MCF 10A (cell line): Measurements from ENCODE around the gene RND3. TPM values are rescaled to one million over a fixed set of nuclear protein-coding genes. Genes with fewer than 3 reads are reported as not detected.

Experiments used
- BruUV-seq: library from RNA; stranded (reverse); fragments of 400-500 nt; replicated peaks from 2 replicates; lab custom pipeline; 2021; lab: Mats Ljungman, UMichigan
- CTCF ChIA-PET: fragments of 300-600 bp; sonication (Branson Sonifier 250); formaldehyde crosslinking; extraction: SDS; loops from one replicate; lab custom pipeline; 2021; ENCODE audit warnings: antibody characterized with exemption, inconsistent platforms; lab: Yijun Ruan, JAX
- POLR2A ChIA-PET: fragments of 300-600, 350-650 bp; sonication (Branson Sonifier 250); formaldehyde crosslinking; extraction: SDS; loops from one replicate; lab custom pipeline; 2020; ENCODE audit warnings: antibody characterized with exemption, inconsistent platforms; lab: Yijun Ruan, JAX
- DNase-seq: peaks from one replicate; pipeline ENCODE4 v3.0.0-alpha.2; 2018; ENCODE audit not compliant: unreplicated experiment
- H3K27ac Mint-ChIP-seq: one replicate; pipeline ENCODE4 v1.8.0; 2022; ENCODE audit warnings: mild to moderate bottlenecking, low read depth, mixed read lengths; ENCODE audit not compliant: unreplicated experiment
- H3K27me3 Mint-ChIP-seq: one replicate; pipeline ENCODE4 v1.8.0; 2022; ENCODE audit warnings: mixed read lengths; ENCODE audit not compliant: insufficient read depth, unreplicated experiment
- H3K36me3 Mint-ChIP-seq: one replicate; pipeline ENCODE4 v1.8.0; 2022; ENCODE audit warnings: mild to moderate bottlenecking, moderate library complexity, mixed read lengths; ENCODE audit not compliant: insufficient read depth, unreplicated experiment
- H3K4me1 Mint-ChIP-seq: one replicate; pipeline ENCODE4 v1.8.0; 2022; ENCODE audit warnings: mixed read lengths; ENCODE audit not compliant: insufficient read depth, unreplicated experiment
- H3K4me3 Mint-ChIP-seq: one replicate; pipeline ENCODE4 v1.8.0; 2022; ENCODE audit warnings: mild to moderate bottlenecking, moderate library complexity, mixed read lengths; ENCODE audit not compliant: unreplicated experiment
- H3K9me3 Mint-ChIP-seq: one replicate; pipeline ENCODE4 v1.8.0; 2022; ENCODE audit warnings: mixed read lengths; ENCODE audit not compliant: unreplicated experiment
- CTCF ChIP-seq: fragments of 200-600 bp; IDR thresholded peaks from one replicate; pipeline ENCODE4 v1.8.0; 2022; ENCODE audit warnings: antibody characterized with exemption, mild to moderate bottlenecking; ENCODE audit not compliant: unreplicated experiment
- intact Hi-C: fragments of 100-400 bp; cut with micrococcal nuclease; formaldehyde crosslinking; loops from 2 replicates; pipeline ENCODE4 v1.14.1; 2022
- total RNA-seq: library from RNA; stranded (reverse); gene quantifications from 2 replicates; pipeline ENCODE4 v1.2.3, GENCODE V29; 2022

The RND3 gene
- total RNA-seq, 1 experiment from 2014 or later = 158 TPM

DNA sequence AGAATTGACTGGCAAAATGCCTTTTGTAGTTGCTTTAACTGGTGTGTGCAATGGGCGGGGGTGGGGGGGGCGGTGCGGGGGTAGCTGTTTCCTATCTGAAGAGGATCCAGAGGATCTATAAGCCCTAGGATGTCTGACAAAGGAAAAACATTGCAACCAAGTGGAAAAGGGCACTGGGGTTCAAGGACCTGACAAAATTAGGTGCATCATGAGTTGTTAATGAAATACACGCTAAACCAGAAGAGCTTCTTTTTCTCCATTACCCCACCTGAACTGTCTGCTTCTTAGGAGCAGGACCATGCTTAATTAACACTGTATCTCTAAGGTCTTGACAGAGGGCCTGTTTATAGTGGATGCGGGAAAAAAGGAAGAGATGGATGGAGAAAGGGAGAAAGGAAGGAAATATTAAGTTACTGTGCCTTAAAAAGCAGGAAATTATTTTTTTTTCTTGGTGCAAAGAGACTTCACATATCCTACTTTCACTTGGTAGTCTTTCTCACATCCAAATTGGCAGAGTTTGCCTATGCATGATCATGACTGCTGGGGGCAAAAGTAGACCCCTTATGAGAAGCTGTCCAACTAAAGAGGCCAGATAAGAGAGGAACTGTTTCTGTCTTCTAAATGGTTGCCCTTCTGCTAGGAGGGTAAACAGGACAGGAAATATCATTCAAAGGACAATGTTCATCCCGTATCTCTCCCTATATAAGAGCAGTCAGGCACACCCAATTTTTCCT, 4.6 kb downstream of the RND3 start:
- TF ChIP-seq CTCF = no peak
- POLR2A ChIA-PET = interaction anchor here (0.5 to 9.4 kb wide), 10 partner anchors 13 to 896 kb away, joined by 3 to 106 read pairs (median 4); partner anchors contain the start of gene MMADHC

DNA sequence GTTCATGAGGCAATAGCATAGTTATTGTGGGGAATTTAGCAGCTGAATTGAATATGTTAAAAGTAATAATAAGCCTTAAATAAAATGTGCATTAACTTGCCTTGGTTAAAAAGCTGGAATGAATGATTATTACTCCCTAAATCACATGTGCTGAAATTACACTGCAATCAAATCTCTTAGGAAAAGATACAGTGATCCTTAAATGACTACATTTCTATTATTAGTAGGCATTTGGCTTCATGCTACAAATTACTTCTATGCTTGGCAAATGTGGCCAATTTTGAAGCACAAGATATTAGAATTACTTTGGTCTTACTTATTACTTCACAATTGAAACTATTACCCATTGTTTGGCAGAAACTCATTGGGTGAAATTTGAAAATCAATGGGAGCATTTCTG, 5.4 kb downstream of the RND3 start:
- no peak for DNase-seq
- intact Hi-C loops = loop anchor here (10.0 kb wide), 1 partner anchor 207 kb away; no protein-coding TSS in a partner anchor
- TF ChIP-seq CTCF = no peak
- Mint-ChIP-seq H3K4me3 (peak overlapping the region; percentile 23), H3K27ac (peak overlapping the region; percentile 97), H3K4me1 (peaks cover 54% of the 10 kb centered on the region), H3K36me3 (peaks cover 64% of the 10 kb centered on the region), H3K27me3 (no peaks in the 10 kb centered on the region), H3K9me3 (no peaks in the 10 kb centered on the region)
- ChIA-PET POLR2A (interaction anchor here (0.5 to 9.4 kb wide), 12 partner anchors 13 to 896 kb away, joined by 3 to 106 read pairs (median 3); partner anchors contain the start of gene MMADHC), CTCF (interaction anchor here (0.6 kb wide), 2 partner anchors 13 to 755 kb away, joined by 3 to 6 read pairs; no protein-coding TSS in a partner anchor)
- BruUV-seq = no TSS peak

More for the DNA sequence above, 4.6 kb downstream of the RND3 start:
- no peak for DNase-seq
- intact Hi-C loops = loop anchor here (10.0 kb wide), 1 partner anchor 208 kb away; no protein-coding TSS in a partner anchor
- H3K27ac Mint-ChIP-seq = peak overlapping the region; percentile 27
- H3K27me3 Mint-ChIP-seq = no peaks in the 10 kb centered on the region
- no peaks in the 10 kb centered on the region for H3K9me3 Mint-ChIP-seq
- CTCF ChIA-PET = interaction anchor here (0.6 to 0.8 kb wide), 2 partner anchors 13 to 707 kb away, joined by 3 read pairs; no protein-coding TSS in a partner anchor
- no TSS peak for BruUV-seq
- H3K4me3 Mint-ChIP-seq = peak overlapping the region; percentile 57
- H3K36me3 Mint-ChIP-seq = peaks cover 72% of the 10 kb centered on the region
- H3K4me1 Mint-ChIP-seq = peaks cover 48% of the 10 kb centered on the region

- BruUV-seq = no TSS peak
- TF ChIP-seq CTCF = no peak
- no peak for DNase-seq
- Mint-ChIP-seq H3K36me3 (peaks cover 58% of the 10 kb centered on the region), H3K4me3 (peak overlapping the region; percentile 67), H3K9me3 (no peaks in the 10 kb centered on the region), H3K4me1 (peaks cover 63% of the 10 kb centered on the region), H3K27me3 (no peaks in the 10 kb centered on the region), H3K27ac (peak overlapping the region; percentile 97)
- ChIA-PET CTCF (interaction anchor here (0.6 to 1.2 kb wide), 3 partner anchors 109 to 756 kb away, joined by 3 to 6 read pairs (median 3); no protein-coding TSS in a partner anchor), POLR2A (interaction anchor here (0.5 to 9.4 kb wide), 20 partner anchors 12 to 895 kb away, joined by 3 to 106 read pairs (median 4); partner anchors contain the start of gene MMADHC)
- intact Hi-C loops = loop anchor here (10.0 kb wide), 1 partner anchor 206 kb away; no protein-coding TSS in a partner anchor
Observed at GRCh38 chr2:150480971-150481830, 6.3 kb downstream of the RND3 start.
